HG03060 (cell line): Measurements from ENCODE around the gene ZBTB17.
A peak's percentile ranks its signal among the peaks of the same experiment; 100 is the strongest.
"Not testable (repeated sequence)": the region's sequence is repeated elsewhere in the genome, so short reads cannot be mapped to it uniquely, and the experiment has no call there.

ENCODE experiments used
- ATAC-seq: cut with Tn5 transposase; IDR thresholded peaks from one replicate; pipeline ENCODE4 v1.9.1; 2021; ENCODE audit warnings: low read depth, moderate number of reproducible peaks; ENCODE audit not compliant: unreplicated experiment

Gene ZBTB17

DNA sequence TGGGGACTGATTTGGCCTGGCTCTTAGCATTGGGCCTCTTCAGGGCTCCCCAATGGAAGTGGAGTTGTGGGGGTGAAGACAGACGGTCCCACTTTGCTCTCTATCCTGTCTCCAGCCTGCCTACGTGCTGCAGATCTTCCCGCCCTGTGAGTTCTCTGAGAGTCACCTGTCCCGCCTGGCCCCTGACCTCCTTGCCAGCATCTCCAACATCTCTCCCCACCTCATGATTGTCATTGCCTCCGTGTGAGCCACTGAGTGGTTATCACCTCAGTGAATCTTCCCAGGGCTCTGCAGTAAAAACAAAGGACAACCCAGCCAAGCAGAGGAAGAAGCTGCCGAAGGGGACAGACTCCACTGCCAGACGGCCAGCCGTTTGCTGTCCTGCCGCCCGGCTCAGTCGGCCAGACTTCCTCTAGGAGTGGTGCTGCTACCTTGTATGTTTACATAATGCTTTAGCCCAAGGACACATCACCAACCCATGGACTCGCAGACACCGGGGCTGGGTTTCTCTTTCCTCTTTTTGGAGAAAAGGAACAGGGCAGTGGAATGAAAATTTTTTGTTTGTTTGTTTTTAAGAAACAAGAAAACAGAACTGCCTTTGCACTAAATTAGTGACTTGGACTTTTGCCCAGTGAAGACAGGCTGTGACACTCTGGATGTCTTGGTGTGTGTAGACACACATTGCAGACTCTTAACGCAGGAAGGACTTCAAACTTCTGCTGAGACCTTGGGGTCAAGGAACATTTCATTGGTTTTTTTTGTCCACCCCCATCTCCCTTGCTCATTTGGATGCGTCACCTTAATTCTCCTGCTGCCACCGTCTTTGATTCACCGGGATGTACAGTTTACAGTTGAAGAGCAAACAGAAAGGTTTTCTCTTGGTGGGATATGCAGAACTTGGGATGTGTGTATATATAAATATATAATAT, 36.5 kb downstream of the ZBTB17 start:
- no peak for ATAC-seq

DNA sequence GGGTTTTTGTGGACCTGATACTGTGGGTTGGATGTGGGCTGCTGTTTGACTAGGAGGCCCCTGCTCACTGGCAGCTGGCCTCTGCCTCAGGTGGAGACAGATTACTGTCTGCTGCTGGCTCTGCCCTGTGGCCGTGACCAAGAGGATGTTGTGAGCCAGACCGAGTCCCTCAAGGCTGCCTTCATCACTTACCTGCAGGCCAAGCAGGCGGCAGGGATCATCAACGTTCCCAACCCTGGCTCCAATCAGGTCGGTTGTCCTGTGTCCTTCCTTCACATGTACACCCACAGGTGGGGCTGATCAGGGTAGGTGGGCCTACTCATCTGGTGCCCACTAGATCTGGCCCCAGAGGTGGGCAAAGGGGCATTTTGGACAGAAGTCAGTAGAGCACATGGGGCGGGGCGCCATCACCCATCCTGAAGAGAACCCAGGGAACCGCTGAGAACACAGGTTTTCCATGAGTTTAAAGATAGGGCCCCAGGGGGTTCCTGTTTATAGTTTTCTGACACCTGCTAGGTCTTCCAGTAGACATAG, 37.2 kb downstream of the ZBTB17 start:
- ATAC-seq: no peak

DNA sequence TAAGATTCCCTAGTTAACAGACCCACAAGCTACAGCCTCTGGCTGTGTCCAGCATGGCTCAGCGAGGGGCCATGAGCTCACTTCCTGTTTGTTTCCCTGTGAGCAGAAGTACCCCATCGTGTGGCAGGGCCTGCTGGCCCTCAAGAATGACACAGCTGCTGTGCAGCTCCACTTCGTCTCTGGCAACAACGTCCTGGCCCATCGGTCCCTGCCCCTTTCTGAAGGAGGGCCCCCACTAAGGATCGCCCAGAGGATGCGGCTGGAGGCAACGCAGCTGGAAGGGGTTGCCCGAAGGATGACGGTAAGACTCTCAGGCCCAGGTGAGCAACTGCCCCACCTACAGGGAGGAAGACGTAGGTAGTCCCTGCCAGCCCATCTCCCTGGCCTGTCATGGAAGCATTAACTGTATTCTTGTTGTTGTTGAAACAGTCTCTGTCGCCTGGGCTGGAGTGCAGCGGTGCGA, 38.2 kb downstream of the ZBTB17 start:
- ATAC-seq: no peak

DNA sequence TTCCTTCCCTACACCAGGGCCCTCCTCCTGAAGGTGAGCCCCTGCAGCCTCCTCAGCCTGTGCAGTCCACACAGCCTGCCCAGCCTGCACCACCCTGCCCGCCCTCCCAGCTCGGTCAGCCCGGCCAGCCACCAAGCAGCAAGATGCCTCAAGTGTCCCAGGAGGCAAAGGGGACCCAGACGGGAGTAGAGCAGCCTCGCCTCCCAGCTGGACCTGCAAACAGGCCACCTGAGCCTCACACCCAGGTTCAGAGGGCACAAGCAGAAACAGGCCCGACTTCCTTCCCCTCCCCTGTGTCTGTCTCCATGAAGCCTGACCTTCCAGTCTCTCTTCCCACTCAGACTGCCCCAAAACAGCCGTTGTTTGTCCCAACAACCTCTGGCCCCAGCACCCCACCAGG, 38.8 kb downstream of the ZBTB17 start:
- ATAC-seq: no peak

DNA sequence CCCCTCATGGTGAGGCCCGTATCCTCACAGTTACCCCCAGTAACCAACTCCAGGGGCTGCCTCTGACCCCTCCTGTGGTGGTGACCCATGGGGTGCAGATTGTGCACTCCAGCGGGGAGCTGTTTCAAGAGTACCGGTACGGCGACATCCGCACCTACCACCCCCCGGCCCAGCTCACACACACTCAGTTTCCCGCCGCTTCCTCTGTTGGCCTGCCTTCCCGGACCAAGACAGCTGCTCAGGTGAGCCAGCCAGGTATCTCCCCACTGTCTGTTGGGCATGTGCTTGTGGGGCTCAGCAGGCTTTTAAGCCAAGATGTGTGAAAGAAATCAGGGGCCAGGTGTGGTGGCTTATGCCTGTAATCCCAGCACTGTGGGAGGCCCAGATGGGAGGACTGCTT, 39.9 kb downstream of the ZBTB17 start:
- no peak for ATAC-seq

DNA sequence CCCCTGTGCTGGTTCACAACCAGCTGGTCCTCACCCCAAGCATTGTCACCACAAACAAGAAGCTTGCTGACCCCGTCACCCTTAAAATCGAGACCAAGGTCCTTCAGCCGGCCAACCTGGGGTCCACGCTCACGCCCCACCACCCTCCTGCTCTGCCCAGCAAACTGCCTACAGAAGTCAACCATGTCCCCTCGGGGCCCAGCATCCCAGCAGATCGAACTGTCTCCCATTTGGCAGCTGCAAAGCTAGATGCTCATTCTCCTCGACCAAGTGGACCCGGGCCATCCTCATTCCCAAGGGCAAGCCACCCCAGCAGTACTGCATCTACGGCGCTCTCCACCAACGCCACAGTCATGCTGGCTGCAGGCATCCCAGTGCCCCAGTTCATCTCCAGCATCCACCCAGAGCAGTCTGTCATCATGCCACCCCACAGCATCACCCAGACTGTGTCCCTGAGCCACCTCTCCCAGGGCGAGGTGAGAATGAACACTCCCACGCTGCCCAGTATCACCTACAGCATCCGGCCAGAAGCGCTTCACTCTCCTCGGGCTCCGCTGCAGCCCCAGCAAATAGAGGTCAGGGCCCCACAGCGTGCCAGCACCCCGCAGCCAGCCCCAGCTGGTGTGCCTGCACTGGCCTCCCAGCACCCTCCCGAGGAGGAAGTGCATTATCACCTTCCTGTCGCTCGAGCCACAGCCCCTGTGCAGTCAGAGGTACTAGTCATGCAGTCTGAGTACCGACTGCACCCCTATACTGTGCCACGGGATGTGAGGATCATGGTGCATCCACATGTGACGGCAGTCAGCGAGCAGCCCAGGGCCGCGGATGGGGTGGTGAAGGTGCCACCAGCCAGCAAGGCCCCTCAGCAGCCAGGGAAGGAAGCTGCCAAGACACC, 40.6 kb downstream of the ZBTB17 start:
- ATAC-seq: no peak

DNA sequence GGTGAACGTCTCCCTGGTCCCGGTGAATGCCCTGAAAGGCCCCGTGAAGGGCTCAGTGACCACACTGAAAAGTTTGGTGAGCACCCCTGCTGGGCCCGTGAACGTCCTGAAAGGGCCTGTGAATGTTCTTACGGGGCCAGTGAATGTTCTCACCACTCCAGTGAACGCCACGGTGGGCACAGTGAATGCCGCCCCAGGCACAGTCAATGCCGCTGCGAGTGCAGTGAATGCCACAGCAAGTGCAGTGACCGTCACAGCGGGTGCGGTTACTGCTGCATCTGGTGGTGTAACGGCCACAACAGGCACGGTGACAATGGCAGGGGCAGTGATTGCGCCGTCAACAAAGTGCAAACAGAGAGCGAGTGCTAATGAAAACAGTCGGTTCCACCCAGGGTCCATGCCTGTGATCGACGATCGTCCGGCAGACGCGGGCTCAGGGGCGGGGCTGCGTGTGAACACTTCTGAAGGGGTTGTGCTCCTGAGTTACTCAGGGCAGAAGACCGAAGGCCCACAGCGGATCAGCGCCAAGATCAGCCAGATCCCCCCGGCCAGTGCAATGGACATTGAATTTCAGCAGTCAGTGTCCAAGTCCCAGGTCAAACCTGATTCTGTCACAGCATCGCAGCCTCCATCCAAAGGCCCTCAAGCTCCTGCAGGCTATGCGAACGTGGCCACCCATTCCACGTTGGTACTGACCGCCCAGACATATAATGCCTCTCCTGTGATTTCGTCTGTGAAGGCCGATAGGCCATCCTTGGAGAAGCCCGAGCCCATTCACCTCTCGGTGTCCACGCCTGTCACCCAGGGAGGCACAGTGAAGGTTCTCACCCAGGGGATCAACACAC, 41.5 kb downstream of the ZBTB17 start:
- no peak for ATAC-seq

DNA sequence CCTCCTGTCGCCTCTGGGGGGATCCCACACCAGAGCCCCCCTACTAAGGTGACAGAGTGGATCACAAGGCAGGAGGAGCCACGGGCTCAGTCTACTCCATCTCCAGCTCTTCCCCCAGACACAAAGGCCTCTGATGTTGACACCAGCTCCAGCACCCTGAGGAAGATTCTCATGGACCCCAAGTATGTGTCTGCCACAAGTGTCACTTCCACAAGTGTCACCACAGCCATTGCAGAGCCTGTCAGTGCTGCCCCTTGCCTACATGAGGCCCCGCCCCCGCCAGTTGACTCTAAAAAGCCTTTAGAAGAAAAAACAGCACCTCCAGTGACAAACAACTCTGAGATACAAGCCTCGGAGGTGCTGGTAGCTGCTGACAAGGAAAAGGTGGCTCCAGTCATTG, 42.2 kb downstream of the ZBTB17 start:
- no peak for ATAC-seq

DNA sequence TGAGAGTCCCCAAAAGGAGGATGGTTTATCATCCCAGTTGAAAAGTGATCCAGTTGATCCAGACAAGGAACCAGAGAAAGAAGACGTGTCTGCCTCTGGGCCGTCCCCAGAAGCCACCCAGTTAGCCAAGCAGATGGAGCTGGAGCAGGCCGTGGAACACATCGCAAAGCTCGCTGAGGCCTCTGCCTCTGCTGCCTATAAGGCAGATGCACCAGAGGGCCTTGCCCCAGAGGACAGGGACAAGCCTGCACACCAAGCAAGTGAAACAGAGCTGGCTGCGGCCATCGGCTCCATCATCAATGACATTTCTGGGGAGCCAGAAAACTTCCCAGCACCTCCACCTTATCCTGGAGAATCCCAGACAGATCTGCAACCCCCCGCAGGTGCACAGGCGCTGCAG, 43.3 kb downstream of the ZBTB17 start:
- ATAC-seq: no peak

DNA sequence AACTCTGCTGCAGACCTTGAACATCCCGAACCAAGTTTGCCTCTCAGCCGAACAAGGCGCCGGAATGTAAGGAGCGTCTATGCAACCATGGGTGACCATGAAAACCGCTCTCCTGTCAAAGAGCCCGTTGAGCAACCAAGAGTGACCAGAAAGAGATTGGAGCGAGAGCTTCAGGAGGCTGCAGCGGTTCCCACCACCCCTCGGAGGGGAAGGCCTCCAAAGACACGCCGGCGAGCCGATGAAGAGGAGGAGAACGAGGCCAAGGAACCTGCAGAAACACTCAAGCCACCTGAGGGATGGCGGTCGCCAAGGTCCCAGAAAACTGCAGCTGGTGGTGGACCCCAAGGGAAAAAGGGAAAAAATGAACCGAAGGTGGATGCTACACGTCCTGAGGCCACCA, 44.0 kb downstream of the ZBTB17 start:
- ATAC-seq: no peak

DNA sequence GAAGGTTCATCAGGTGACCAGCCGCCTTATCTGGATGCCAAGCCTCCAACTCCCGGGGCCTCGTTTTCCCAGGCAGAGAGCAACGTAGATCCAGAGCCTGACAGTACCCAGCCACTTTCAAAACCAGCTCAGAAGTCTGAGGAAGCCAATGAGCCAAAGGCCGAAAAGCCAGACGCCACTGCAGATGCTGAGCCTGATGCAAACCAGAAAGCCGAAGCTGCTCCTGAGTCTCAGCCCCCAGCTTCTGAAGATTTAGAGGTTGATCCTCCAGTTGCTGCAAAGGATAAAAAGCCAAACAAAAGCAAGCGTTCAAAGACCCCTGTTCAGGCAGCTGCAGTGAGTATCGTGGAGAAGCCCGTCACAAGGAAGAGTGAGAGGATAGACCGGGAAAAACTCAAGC, 44.5 kb downstream of the ZBTB17 start:
- ATAC-seq: no peak

DNA sequence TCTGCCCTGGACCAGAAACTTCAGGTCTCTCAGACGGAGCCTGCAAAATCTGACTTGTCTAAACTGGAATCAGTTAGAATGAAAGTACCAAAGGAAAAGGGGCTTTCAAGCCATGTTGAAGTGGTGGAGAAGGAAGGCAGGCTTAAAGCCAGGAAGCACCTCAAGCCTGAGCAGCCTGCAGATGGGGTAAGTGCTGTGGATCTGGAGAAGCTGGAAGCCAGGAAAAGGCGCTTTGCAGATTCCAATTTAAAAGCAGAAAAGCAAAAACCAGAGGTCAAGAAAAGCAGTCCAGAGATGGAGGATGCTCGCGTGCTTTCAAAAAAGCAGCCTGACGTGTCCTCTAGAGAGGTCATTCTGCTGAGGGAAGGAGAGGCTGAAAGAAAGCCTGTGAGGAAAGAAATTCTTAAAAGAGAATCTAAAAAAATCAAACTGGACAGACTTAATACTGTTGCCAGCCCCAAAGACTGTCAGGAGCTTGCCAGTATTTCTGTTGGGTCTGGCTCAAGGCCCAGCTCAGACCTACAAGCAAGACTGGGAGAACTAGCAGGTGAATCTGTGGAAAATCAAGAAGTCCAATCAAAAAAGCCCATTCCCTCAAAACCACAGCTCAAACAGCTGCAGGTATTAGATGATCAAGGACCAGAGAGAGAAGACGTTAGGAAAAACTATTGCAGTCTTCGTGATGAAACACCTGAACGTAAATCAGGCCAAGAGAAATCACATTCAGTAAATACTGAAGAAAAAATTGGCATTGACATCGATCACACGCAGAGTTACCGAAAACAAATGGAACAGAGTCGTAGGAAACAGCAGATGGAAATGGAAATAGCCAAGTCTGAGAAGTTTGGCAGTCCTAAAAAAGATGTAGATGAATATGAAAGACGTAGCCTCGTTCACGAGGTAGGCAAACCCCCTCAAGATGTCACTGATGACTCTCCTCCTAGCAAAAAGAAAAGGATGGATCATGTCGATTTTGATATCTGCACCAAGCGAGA, 46.6 kb downstream of the ZBTB17 start:
- no peak for ATAC-seq

DNA sequence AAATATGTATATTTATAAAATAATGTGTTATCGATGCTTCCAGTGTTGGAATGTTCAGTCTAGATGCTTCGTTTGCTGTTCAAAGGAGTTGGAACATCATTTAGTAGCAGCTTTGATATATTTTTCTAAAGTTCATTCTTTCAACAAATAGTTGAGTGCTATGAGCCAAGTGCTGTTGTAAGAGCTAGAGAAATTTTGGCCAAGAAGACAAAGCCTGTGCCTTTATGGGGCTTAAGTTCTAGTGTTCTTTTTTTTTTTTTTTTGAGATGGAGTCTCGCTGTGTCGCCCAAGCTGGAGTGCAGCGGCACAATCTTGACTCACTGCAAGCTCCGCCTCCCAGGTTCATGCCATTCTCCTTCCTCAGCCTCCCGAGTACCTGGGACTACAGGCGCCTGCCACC, 49.5 kb downstream of the ZBTB17 start:
- not testable (repeated sequence) for ATAC-seq

DNA sequence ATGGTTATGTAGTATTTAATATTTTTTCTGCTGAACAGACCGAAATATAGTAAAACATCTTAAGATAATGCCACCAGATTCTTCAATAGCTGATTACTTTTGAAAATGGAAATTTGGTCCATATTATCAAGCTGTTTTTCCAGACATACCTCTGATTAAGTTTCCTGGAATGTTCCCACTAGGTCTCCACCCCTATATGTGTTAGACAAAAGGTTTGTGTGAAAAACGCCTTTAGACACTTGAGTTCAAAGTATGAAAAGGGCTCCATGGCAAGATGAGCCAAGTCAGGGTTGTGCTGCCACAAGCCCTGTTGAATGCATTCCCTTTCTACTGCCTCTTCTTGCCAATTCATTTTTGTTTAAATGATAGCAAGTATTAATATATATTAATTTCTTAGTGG, 52.7 kb downstream of the ZBTB17 start:
- no peak for ATAC-seq

DNA sequence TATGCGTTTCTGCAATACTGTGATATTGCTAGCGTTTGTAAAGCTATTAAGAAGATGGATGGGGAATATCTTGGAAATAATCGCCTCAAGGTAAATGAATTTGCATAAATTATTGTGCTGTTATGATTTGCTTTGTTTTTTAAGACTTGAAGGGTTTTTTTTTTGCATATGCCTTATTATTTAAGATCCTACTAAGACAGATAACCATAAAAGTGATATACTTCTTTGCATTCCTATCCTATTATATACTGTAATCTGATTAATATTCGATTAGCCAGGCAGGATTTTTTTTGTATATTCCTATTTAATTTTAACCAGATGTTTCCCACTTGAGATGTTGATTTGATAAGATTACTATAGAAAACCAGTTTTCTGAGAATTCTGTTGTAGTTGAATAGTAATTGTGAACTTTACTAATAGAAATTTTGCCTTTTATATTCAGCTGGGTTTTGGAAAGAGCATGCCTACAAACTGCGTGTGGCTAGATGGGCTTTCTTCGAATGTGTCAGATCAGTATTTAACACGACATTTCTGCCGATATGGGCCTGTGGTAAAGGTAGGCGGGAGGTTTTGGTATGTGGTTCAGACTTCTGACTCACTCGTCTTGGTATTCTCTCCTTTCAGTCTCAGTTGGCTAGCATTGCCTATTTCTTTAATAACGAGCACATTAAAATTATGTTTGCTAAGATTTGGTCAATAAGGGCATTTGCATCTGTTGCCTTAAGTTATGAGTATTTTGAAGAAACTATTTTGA, 56.8 kb downstream of the ZBTB17 start:
- ATAC-seq: peak; percentile 54

DNA sequence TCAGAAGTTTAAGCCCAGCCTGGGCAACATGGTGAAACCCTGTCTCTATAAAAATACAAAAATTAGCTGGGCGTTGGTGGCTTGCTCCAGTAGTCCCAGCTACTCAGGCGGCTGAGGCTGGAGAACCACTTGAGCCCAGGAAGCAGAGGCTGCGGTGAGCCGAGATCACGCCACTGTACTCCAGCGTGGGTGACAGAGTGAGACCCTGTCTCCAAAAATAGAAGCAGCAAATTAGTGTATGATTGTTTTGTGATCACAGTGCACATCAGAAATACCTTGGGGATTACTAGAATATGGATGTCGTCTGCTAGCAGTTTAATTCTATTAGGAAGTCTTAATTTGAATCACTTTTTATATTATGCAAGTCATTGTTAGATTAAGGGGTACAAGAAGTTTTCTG, 59.0 kb downstream of the ZBTB17 start:
- ATAC-seq: no peak

DNA sequence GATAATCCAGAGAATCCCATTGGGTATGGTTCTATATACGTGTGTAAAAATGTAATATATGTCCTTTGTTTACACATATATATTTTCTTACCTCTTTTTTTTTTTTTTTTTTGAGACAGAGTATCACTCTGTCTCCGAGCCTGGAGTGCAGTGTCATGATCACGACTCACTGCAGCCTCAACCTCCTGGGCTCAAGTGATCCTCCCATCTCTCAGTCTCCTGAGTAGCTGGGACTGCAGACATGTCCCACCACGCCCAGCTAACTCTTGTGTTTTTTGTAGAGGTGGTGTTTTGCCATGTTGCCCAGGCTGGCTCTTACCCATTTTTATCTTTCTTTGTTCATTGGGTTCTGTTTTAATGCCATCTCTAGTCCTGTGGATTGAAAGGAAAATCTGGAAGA, 59.5 kb downstream of the ZBTB17 start:
- no peak for ATAC-seq

DNA sequence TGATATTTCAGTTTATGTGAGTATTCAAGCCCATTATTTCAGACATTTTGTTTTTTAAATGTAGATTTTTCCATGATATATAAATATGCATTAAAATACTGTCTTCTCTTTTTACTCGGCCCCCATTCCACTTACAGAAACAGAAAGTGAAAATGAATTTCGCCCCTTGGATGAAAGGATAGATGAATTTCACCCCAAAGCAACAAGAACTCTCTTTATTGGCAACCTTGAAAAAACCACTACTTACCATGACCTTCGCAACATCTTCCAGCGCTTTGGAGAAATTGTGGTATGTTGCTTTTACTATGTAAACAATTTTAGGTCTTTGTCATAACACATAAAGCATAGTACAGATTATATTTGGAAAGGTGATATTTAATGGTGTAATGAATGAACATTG, 59.9 kb downstream of the ZBTB17 start:
- ATAC-seq: no peak
